Upper lobe of right lung (tissue), 1 donor: ENCODE results near the gene HOXD8. TPM values are rescaled to one million over a fixed set of nuclear protein-coding genes. Genes with fewer than 3 reads are reported as not detected.
A peak's percentile ranks its signal among the peaks of the same experiment; 100 is the strongest.

Experiments used
- ATAC-seq: fragments of 200-7000 bp; cut with Tn5 transposase; one replicate; pipeline ENCODE4 v1.9.1; 2020; ENCODE audit warnings: mild to moderate bottlenecking, moderate library complexity
- DNase-seq: peaks from one replicate; pipeline ENCODE4 v3.0.0-alpha.2; 2020
- H3K27ac ChIP-seq: fragments of 200-600 bp; one replicate; pipeline ENCODE4 v1.8.0; 2022
- H3K27me3 ChIP-seq: fragments of 200-600 bp; one replicate; pipeline ENCODE4 v1.8.0; 2022; ENCODE audit warnings: mild to moderate bottlenecking
- H3K36me3 ChIP-seq: fragments of 200-600 bp; one replicate; pipeline ENCODE4 v1.8.0; 2022
- H3K4me1 ChIP-seq: fragments of 200-600 bp; one replicate; pipeline ENCODE4 v1.8.0; 2022
- H3K4me3 ChIP-seq: fragments of 200-600 bp; one replicate; pipeline ENCODE4 v1.8.0; 2022; ENCODE audit warnings: mild to moderate bottlenecking
- H3K9me3 ChIP-seq: fragments of 200-600 bp; one replicate; pipeline ENCODE4 v1.8.0; 2022
- CTCF ChIP-seq: fragments of 200-600 bp; IDR thresholded peaks from one replicate; pipeline ENCODE4 v1.8.0; 2022; ENCODE audit warnings: antibody characterized with exemption
- intact Hi-C: fragments of 100-400 bp; cut with DNase I; formaldehyde crosslinking; loops from one replicate; pipeline ENCODE4 v1.11.0; 2022
- total RNA-seq: library from RNA; stranded (reverse); fragmentation: NEBNext Ultra II Directional; extraction: Animal tissue kit (Norgen Biotek cat#: 25700); gene quantifications from one replicate; pipeline ENCODE4 v1.2.1, GENCODE V29; 2021
- donor health status: DM: no; HTN: yes; CAD: no; lungs with severe emphysema.

HOXD8 gene
- total RNA-seq, 1 donor from 2014 or later: 2.6 TPM

GRCh38 chr2:176085120-176085788, 44.3 kb upstream of the HOXD8 start:
- Histone ChIP-seq H3K9me3 (no peaks in the 10 kb centered on the region), H3K27me3 (peaks cover 99% of the 10 kb centered on the region), H3K36me3 (no peaks in the 10 kb centered on the region), H3K4me1 (peaks cover 10% of the 10 kb centered on the region), H3K4me3 (no peak overlapping the region), H3K27ac (no peak overlapping the region)
- TF ChIP-seq CTCF: no peak
- intact Hi-C loops: no loop called here
- no peak for ATAC-seq
- no peak for DNase-seq

- Histone ChIP-seq H3K27ac (no peak overlapping the region), H3K4me3 (no peak overlapping the region), H3K9me3 (no peaks in the 10 kb centered on the region), H3K27me3 (peaks cover 100% of the 10 kb centered on the region), H3K36me3 (no peaks in the 10 kb centered on the region), H3K4me1 (peaks cover 10% of the 10 kb centered on the region)
- DNase-seq (peak; percentile 58), ATAC-seq (no peak)
- intact Hi-C loops: no loop called here
- TF ChIP-seq CTCF: no peak
Measured at GRCh38 chr2:176085861-176086771, 43.4 kb upstream of the HOXD8 start.

GRCh38 chr2:176087330-176088047, 42.0 kb upstream of the HOXD8 start:
- no peaks in the 10 kb centered on the region for H3K9me3 ChIP-seq
- no peak for DNase-seq
- peaks cover 14% of the 10 kb centered on the region for H3K4me1 ChIP-seq
- TF ChIP-seq CTCF: no peak
- intact Hi-C loops: no loop called here
- H3K36me3 ChIP-seq: no peaks in the 10 kb centered on the region
- no peak for ATAC-seq
- H3K27me3 ChIP-seq: peaks cover 100% of the 10 kb centered on the region
- no peak overlapping the region for H3K4me3 ChIP-seq
- no peak overlapping the region for H3K27ac ChIP-seq

- no peaks in the 10 kb centered on the region for H3K9me3 ChIP-seq
- peaks cover 18% of the 10 kb centered on the region for H3K4me1 ChIP-seq
- H3K36me3 ChIP-seq: no peaks in the 10 kb centered on the region
- peak; percentile 79 for TF ChIP-seq CTCF
- peaks cover 100% of the 10 kb centered on the region for H3K27me3 ChIP-seq
- H3K4me3 ChIP-seq: no peak overlapping the region
- ATAC-seq (peak; percentile 81), DNase-seq (peak; percentile 79)
- no peak overlapping the region for H3K27ac ChIP-seq
- intact Hi-C loops: no loop called here
Measured at GRCh38 chr2:176088048-176088936, 41.2 kb upstream of the HOXD8 start.
